Uterus (tissue), 2 donors: ENCODE results near the gene NOTCH3.

ENCODE experiments used
- CTCF ChIP-seq, 4 experiments: fragments of 200-600 bp in 2 of 4; fragments of 450-650 bp in 2 of 4; sonication (generic) in 2 of 4; IDR thresholded peaks; one replicate each; pipeline ENCODE4 v1.5.1; 2016 to 2019; ENCODE audit warnings: antibody characterized with exemption in 4 of 4, mild to moderate bottlenecking in 2 of 4, moderate library complexity in 1 of 4
- POLR2A ChIP-seq, 2 donors: fragments of 450-650 bp; IDR thresholded peaks; one replicate each; pipeline ENCODE4 v1.6.1; 2016; ENCODE audit warnings: antibody characterized with exemption in 2 of 2, mild to moderate bottlenecking in 1 of 2, moderate library complexity in 1 of 2

- TF ChIP-seq CTCF (IDR thresholded peaks at IDR 0.05) (no peak), POLR2A (IDR thresholded peaks at IDR 0.05) (no peak)
Observed at GRCh38 chr19:15237759-15238638, 37.2 kb upstream of the NOTCH3 start.
